G401 (cell line): ENCODE data around the gene ROGDI. TPM values are rescaled to one million over a fixed set of nuclear protein-coding genes. Genes with fewer than 3 reads are reported as not detected.

Source experiments
- DNase-seq: peaks from one replicate; pipeline ENCODE4 v3.0.0-alpha.2; 2015; ENCODE audit warnings: low spot score
- in situ Hi-C: cut with HindIII; loops from 2 replicates; pipeline ENCODE4 v1.10.0; 2016; ENCODE audit warnings: low sequenced_read_pairs, mixed read lengths
- total RNA-seq: library from RNA; depleted of rRNA; stranded (reverse); fragments of >200 nt; shearing (Covaris generic); gene quantifications from 2 replicates; pipeline ENCODE4 v1.2.3, GENCODE V29; 2014; rRNA removed

Gene ROGDI
- total RNA-seq, 1 experiment from 2014 or later: 25.9 TPM

DNA sequence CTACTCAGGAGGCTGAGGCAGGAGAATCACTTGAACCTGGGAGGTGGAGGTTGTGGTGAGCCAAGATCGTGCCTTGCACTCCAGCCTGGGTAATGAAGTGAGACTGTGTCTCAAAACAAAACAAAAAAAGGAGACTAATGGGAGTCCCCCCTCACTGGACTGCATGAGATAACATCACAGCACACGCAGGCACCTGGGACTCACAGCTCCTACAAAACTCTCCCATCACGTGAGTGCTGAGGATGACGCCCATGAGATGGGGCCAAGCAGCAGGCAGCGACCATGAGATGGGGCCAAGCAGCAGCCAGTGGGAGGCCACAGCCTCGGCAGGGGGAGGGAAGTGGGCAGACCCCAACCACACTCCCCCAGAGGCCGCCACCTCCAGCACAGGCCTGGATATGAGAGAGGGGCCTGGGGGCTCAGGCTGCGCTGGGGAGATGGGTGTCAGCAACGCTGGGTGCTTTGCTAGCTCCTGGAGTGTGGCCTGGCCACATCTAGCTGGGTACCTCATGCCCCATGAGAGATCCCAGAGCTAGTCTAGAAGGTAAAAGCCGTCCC lies 52.7 kb downstream of the ROGDI start:
- no peak for DNase-seq
- in situ Hi-C loops: no loop called here

DNA sequence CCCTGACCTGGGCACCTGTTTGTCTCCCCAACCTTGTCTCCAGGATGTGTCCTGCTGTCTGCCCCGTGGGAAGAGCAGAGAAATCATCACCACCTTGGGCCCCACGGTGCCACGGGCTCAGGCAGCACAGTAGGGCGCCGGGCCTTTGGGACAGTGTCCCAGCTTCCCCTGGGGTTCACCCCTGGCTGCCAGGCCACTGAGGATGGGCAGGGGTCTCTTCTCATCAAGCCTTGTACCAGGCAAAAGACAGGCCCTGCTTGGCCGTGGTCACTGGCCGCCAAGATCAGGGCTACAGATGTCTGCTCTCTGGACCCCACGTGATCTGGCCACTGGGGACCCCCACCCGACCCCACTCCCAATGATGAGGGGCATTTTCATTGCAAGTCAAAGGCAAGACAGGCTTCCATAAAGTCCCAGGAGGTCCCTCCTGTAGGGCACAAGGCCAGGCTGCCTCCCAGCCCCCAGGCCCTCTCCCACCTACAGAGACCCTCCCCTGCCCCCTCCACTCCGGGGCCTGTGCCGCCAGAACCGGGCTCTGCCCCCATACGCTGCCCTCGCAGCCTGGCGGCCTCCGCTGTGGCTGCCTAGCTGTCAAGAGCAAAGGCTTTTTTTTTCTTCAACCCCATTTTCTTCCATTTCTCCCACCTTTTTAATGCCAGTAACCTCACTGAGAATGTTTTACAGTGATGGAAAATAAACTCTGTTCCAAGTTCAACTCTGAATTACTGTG lies 53.6 kb downstream of the ROGDI start:
- in situ Hi-C loops: no loop called here
- DNase-seq: no peak

DNA sequence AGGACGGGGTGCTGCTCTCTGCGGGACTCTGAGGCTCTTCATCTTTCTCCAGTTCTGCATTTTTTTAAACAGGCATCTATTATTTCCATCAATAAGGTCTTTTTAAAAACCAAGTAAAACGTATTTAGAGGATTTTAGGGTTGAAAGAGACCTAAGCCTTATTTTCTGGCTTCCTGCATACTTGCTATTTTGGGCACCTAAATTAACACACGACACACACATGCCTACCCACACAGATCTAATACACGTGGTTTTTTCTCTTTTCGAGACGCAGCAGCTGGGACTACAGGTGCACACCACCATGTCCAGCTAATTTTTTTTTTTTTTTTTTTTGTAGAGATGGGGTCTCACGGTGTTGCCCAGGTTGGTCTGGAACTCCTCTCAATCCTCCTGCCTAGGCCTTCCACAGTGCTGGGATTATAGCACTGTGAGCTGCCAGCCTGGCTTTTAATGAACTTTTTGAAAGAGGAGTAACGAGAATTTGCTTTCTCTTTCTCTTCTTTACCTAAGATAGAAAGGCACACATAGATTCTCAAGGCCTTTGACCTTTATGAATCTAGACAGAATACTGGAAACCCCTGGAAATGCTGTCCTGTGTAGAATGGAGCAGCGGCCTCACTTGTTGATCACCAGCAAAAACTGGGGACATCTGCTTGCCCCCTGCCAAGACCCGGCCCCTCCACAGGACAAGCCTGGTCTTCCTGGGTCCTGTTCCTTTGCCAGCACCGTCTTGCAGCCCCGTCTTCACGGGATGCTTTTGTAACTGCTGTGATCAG lies 54.3 kb downstream of the ROGDI start:
- DNase-seq: no peak
- in situ Hi-C loops: no loop called here

DNA sequence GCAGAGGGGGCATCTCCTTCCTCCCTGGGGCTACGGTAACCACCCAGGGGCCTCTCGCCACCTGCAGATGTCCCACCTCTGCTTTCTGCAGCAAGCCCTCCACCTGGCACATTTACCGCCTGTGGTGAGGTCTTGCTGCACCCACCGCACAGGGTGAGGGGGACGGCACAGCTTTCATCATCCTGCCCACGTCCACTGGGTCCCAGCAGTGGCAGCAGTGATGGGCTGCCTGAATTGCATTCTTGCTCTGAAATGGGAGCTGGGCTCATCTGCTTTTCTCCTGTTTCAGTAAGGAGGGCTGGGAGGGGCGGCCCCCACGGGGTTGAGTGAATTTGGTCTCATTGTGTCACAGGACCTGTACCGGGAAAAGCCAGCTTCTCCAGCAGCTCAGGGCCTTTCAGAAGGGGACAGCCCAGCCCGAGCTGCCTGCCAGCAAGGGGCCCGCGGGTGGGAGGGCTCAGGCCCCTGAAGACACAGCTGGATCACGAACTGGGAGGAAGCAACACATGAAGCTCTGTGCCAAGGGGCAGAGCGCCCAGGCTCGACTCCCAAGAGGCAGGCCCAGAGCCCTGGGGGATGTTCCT lies 55.4 kb downstream of the ROGDI start:
- no peak for DNase-seq
- in situ Hi-C loops: no loop called here

Other genes with a start within 250 kb of the ROGDI start
- 0.17 TPM in 1 of 2 replicates, not detected in the other for gene C16orf96, start 246.3 kb downstream of the ROGDI start, total RNA-seq
- gene UBALD1, start 187.7 kb downstream of the ROGDI start, total RNA-seq: 12.4 and 15.6 TPM in 2 replicates
- 13.3 and 21.4 TPM in 2 replicates for gene MGRN1, start 177.8 kb downstream of the ROGDI start, total RNA-seq
- 71.5 and 89.1 TPM in 2 replicates for gene NUDT16L1, start 109.1 kb downstream of the ROGDI start, total RNA-seq
- 12.8 and 18.0 TPM in 2 replicates for gene ANKS3, start 68.4 kb downstream of the ROGDI start, total RNA-seq
- gene DNAAF8, start 68.1 kb downstream of the ROGDI start, total RNA-seq: not detected in 2 replicates
- 11.0 and 16.2 TPM in 2 replicates for gene ZNF500, start 35.5 kb downstream of the ROGDI start, total RNA-seq
- not detected in 2 replicates for gene SEPTIN12, start 14.3 kb downstream of the ROGDI start, total RNA-seq
- gene SMIM22, start 7.3 kb downstream of the ROGDI start, total RNA-seq: not detected in 2 replicates
- gene GLYR1, start 44.7 kb upstream of the ROGDI start, total RNA-seq: 79.9 and 82.0 TPM in 2 replicates
- gene UBN1, start 44.8 kb upstream of the ROGDI start, total RNA-seq: 22.6 and 24.7 TPM in 2 replicates
- 33.2 and 41.0 TPM in 2 replicates for gene PPL, start 134.5 kb upstream of the ROGDI start, total RNA-seq
- 0.10 and 0.86 TPM in 2 replicates for gene SEC14L5, start 155.7 kb upstream of the ROGDI start, total RNA-seq
- 23.1 and 31.6 TPM in 2 replicates for gene NAGPA, start 231.3 kb upstream of the ROGDI start, total RNA-seq